Measurements from ENCODE around the gene KLHL40.

Gene KLHL40

GRCh38 chr3:42694366-42694765, 9.0 kb downstream of the KLHL40 start:
- no peaks in the 10 kb centered on the region for H3K36me3 Mint-ChIP-seq (ENCODE audit: low read depth)
- H3K4me1 Mint-ChIP-seq (ENCODE audit: low read depth): no peaks in the 10 kb centered on the region
- intact Hi-C loops (cut with micrococcal nuclease): no loop called here

GRCh38 chr3:42696356-42697288, 11.3 kb downstream of the KLHL40 start:
- H3K36me3 Mint-ChIP-seq (ENCODE audit: low read depth): no peaks in the 10 kb centered on the region
- peaks cover 12% of the 10 kb centered on the region for H3K27me3 Mint-ChIP-seq
- intact Hi-C loops (cut with micrococcal nuclease): no loop called here

More at GRCh38 chr3:42694366-42694765, 9.0 kb downstream of the KLHL40 start:
- peaks cover 17% of the 10 kb centered on the region for H3K27me3 Mint-ChIP-seq
- no peaks in the 10 kb centered on the region for H3K9me3 Mint-ChIP-seq
- H3K4me3 Mint-ChIP-seq: no peak overlapping the region
- no peak overlapping the region for H3K27ac Mint-ChIP-seq

GRCh38 chr3:42697289-42698051, 12.1 kb downstream of the KLHL40 start:
- Mint-ChIP-seq H3K4me3 (no peak overlapping the region), H3K27me3 (peaks cover 12% of the 10 kb centered on the region), H3K4me1 (ENCODE audit: low read depth) (no peaks in the 10 kb centered on the region), H3K9me3 (no peaks in the 10 kb centered on the region), H3K27ac (no peak overlapping the region), H3K36me3 (ENCODE audit: low read depth) (no peaks in the 10 kb centered on the region)
- intact Hi-C loops (cut with micrococcal nuclease): no loop called here

More at GRCh38 chr3:42696356-42697288, 11.3 kb downstream of the KLHL40 start:
- Mint-ChIP-seq H3K4me3 (no peak overlapping the region), H3K4me1 (ENCODE audit: low read depth) (no peaks in the 10 kb centered on the region), H3K9me3 (no peaks in the 10 kb centered on the region), H3K27ac (no peak overlapping the region)

GRCh38 chr3:42698216-42698910, 13.0 kb downstream of the KLHL40 start:
- Mint-ChIP-seq H3K27me3 (peaks cover 12% of the 10 kb centered on the region), H3K9me3 (no peaks in the 10 kb centered on the region), H3K27ac (no peak overlapping the region), H3K4me3 (no peak overlapping the region), H3K4me1 (ENCODE audit: low read depth) (no peaks in the 10 kb centered on the region), H3K36me3 (ENCODE audit: low read depth) (no peaks in the 10 kb centered on the region)
- intact Hi-C loops (cut with micrococcal nuclease): no loop called here

- Mint-ChIP-seq H3K27me3 (peaks cover 12% of the 10 kb centered on the region), H3K9me3 (no peaks in the 10 kb centered on the region), H3K4me1 (ENCODE audit: low read depth) (no peaks in the 10 kb centered on the region), H3K36me3 (ENCODE audit: low read depth) (no peaks in the 10 kb centered on the region), H3K27ac (no peak overlapping the region), H3K4me3 (no peak overlapping the region)
- intact Hi-C loops (cut with micrococcal nuclease): no loop called here
These were observed 13.5 kb downstream of the KLHL40 start for GRCh38 chr3:42698911-42699230.

DNA sequence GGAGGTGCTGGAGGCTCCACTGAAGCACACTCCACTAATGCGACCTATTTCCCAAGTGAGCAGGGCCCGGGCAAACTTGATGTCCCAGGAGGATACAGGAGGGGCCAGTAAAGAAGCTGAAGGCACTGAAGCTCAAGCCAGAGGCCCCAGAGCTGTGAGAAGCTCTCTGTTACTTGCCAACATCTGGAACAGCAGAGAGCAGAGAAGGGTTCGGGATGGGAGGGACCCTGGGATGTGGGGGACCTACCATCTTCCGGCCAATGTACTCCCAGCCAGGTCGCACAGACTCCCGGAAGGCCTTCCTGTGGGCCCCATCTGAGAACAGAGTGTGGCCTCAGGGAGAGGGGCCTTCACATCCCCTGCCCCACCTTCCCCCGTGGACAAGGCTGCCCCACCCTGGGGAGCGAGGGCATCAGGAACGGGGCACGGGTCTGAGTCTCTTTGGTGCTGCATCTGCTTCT, 14.2 kb downstream of the KLHL40 start:
- H3K27me3 Mint-ChIP-seq: peaks cover 12% of the 10 kb centered on the region

DNA sequence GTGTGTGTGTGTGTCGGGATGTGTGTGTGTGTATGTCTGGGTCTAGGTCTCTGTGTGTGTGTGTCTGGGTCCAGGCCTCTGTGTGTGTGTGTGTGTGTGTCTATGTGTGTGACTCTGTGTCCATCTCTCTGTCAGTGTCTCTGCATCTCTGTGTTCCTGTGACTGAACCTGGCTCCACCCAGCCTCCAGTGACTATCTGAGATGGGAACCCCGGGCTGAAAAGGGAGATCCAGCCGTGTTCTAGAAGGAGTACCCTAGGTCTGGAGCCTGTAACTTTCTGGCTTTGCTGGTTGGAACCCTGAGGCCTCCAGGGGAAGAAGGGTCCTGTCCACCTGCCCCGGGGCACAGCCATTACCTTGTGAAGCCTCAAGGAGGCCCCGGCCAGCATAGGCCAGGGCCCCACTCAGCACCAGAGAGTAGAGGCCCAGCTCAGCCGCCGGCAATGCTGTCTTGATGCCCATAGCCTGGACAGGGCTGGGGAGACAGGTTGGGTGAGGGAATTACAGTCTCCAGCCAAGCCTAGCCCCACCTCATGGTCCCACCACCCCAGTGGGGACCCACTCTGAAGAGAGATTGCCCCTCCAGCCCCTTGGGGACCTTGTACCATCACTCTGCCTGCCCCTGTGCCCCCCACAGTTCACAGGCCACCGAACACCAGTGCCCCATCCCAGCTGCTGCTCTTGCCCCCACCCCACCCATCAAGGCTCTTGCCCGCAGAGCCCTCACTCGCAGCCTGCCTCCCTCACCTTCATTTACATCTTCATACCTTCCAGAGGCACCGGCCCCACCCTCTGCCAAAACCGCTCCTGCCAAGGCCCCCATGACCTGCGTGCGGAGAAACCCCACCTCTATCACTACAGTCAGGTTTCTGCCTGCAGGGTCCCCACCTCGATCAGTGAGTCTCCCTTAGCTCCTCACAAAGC, 15.3 kb downstream of the KLHL40 start:
- Mint-ChIP-seq H3K36me3 (ENCODE audit: low read depth) (no peaks in the 10 kb centered on the region), H3K4me1 (ENCODE audit: low read depth) (no peaks in the 10 kb centered on the region), H3K27me3 (peaks cover 12% of the 10 kb centered on the region), H3K4me3 (no peak overlapping the region), H3K9me3 (no peaks in the 10 kb centered on the region), H3K27ac (no peak overlapping the region)
- intact Hi-C loops (cut with micrococcal nuclease): no loop called here

More for the DNA sequence above, 14.2 kb downstream of the KLHL40 start:
- Mint-ChIP-seq H3K9me3 (no peaks in the 10 kb centered on the region), H3K27ac (no peak overlapping the region), H3K4me3 (no peak overlapping the region), H3K36me3 (ENCODE audit: low read depth) (no peaks in the 10 kb centered on the region), H3K4me1 (ENCODE audit: low read depth) (no peaks in the 10 kb centered on the region)
- intact Hi-C loops (cut with micrococcal nuclease): no loop called here

- Mint-ChIP-seq H3K9me3 (no peaks in the 10 kb centered on the region), H3K27ac (no peak overlapping the region), H3K27me3 (peaks cover 12% of the 10 kb centered on the region), H3K4me1 (ENCODE audit: low read depth) (no peaks in the 10 kb centered on the region), H3K36me3 (ENCODE audit: low read depth) (no peaks in the 10 kb centered on the region), H3K4me3 (no peak overlapping the region)
- intact Hi-C loops (cut with micrococcal nuclease): no loop called here
These were observed 16.2 kb downstream of the KLHL40 start for GRCh38 chr3:42701371-42702065.

- Mint-ChIP-seq H3K27ac (no peak within 1 kb of the TSS), H3K36me3 (ENCODE audit: low read depth) (no peaks in the 10 kb centered on the region), H3K27me3 (peaks cover 12% of the 10 kb centered on the region), H3K4me3 (no peak within 1 kb of the TSS), H3K9me3 (no peaks in the 10 kb centered on the region), H3K4me1 (ENCODE audit: low read depth) (no peaks in the 10 kb centered on the region)
- intact Hi-C loops (cut with micrococcal nuclease): no loop called here
These were observed 17.0 kb downstream of the KLHL40 start, which contains the start of gene HHATL for GRCh38 chr3:42702066-42702951. HHATL (minus strand) TSS chr3:42702798; CDS start chr3:42700826, 1,972 bp downstream.

DNA sequence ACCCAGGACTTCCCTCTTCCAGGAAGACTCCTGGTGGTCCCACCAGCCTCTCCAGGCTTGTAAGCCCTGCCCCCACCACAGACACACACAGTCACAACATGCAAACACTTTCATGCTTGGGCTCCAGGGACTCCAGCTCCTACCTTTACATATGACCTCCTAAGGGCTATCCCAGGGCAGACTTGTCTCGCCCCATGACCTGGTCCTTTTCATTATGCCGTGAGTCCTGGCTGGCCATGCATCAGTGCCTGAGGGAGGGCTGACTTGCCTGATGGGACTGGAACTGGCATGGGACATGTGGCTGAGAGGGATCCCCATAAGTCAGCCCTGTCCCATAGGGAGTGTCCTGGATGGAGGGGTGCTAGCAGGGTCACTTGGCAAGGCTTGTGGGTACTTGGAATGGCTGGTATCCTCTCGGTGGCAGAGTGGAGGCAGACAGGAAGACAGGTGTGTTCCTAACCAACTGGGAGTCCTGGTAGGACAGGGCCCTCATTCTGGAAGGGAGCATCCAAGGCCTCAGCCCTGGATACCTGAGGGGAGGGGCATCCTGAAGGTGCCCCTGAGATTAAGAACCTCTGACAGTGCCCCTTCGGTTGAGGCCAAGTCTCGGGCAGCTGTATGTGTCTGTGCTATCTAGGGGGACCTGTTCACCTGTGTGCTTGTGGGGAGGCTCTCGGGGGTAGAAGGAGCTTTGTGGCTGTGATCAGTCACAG, 17.8 kb downstream of the KLHL40 start:
- no peak overlapping the region for H3K27ac Mint-ChIP-seq
- no peaks in the 10 kb centered on the region for H3K4me1 Mint-ChIP-seq (ENCODE audit: low read depth)
- H3K4me3 Mint-ChIP-seq: no peak overlapping the region
- intact Hi-C loops (cut with micrococcal nuclease): no loop called here
- no peaks in the 10 kb centered on the region for H3K9me3 Mint-ChIP-seq
- no peaks in the 10 kb centered on the region for H3K36me3 Mint-ChIP-seq (ENCODE audit: low read depth)
- peaks cover 12% of the 10 kb centered on the region for H3K27me3 Mint-ChIP-seq

DNA sequence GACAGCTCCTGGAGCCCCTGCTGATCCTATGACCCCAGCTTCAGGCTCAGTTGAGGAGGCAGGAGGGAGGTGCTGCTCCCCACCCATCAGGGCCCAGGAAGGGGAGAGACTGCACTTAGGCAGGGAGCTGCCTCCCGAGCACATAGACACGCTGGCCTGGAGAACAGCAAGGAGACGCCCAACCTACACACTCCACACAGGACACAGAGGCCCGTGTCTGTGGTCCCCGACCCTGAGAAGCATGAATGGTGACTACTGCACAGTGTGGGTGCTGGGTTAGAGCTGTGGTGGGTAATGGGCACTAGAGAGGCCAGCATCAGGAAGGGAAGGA, 18.3 kb downstream of the KLHL40 start:
- no peak overlapping the region for H3K27ac Mint-ChIP-seq
- H3K27me3 Mint-ChIP-seq: peaks cover 10% of the 10 kb centered on the region
- H3K9me3 Mint-ChIP-seq: no peaks in the 10 kb centered on the region
- intact Hi-C loops (cut with micrococcal nuclease): no loop called here
- no peaks in the 10 kb centered on the region for H3K4me1 Mint-ChIP-seq (ENCODE audit: low read depth)
- H3K4me3 Mint-ChIP-seq: no peak overlapping the region
- no peaks in the 10 kb centered on the region for H3K36me3 Mint-ChIP-seq (ENCODE audit: low read depth)
